SH-SY5Y (cell line): Measurements from ENCODE around the gene NRK.

Experiments
- GATA2 ChIP-seq: IDR thresholded peaks from 2 replicates; pipeline ENCODE4 v1.6.1; 2011; ENCODE audit warnings: mild to moderate bottlenecking, low read depth, low read length
- GATA3 ChIP-seq: IDR thresholded peaks from 2 replicates; pipeline ENCODE4 v1.6.1; 2011; ENCODE audit warnings: low read depth, mild to moderate bottlenecking, low read length, moderate library complexity

DNA sequence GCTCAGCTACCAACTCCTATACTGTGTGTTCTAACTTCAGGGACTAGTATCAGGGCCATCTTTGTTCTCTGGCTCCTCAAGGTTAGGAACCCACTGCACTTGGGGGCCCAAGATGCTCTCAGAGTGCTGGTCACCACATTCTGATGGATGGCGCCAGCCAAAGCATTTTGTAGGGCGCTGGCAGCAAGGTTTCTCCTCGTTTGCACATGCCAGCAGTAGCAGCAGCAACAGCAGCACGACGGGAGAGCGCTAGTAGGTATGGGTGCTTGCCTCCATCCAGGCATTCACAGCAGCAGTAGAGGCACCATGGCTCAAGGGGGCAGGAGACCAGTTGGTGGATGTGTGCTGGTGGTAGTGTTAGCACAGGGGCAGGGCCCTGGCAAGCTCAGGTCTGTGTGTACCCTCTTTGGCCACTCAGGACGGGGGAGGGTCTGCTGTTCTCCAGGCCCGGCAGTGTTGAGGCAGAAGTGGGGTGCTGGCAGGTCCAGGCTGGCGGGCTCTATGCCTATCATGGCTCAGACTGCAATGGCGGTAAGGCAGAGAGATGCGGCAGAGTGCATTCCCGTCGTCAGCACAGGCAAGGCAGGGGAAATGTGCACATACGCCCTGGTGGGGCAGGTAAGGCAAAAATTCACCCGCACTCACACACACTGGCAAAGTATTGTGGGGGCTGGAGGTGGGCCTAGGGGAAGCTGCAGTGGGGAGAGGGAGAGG is 159.6 kb downstream of the NRK start:
- TF ChIP-seq GATA2 (no peak), GATA3 (no peak)
